HCT116 (cell line): ENCODE measurements around the gene GRIK2. TPM values are rescaled to one million over a fixed set of nuclear protein-coding genes. Genes with fewer than 3 reads are reported as not detected.

Experiments
- ATAC-seq: fragments of 200-7000 bp; cut with Tn5 transposase; 2 replicates; pipeline ENCODE4 v1.9.1; 2020; ENCODE audit warnings: mild to moderate bottlenecking, moderate library complexity
- BruUV-seq: library from RNA; stranded (reverse); fragments of 400-500 nt; replicated peaks from 2 replicates; lab custom pipeline; 2021; lab: Mats Ljungman, UMichigan
- CTCF ChIA-PET: fragments of 300-600 bp; sonication (Branson Sonifier 250); formaldehyde crosslinking; loops from one replicate; lab custom pipeline; 2021; ENCODE audit warnings: antibody characterized with exemption; lab: Charles Lee
- POLR2A ChIA-PET: fragments of 300-600, 350-600 bp; sonication (Branson Sonifier 250); formaldehyde crosslinking; loops from one replicate; lab custom pipeline; 2021; ENCODE audit warnings: antibody characterized with exemption; lab: Charles Lee
- RAD21 ChIA-PET, 2 experiments: fragments of 300-600 bp; sonication (Branson Sonifier 250); formaldehyde crosslinking; loops; one replicate each; lab custom pipeline; 2023; ENCODE audit warnings: low total read pairs in 2 of 2; ENCODE audit not compliant: uncharacterized antibody in 2 of 2, unreplicated experiment in 2 of 2, low non-redundant PET in 1 of 2; lab: Charles Lee
- DNase-seq: peaks from one replicate; pipeline ENCODE4 v3.0.0-alpha.2; 2010; ENCODE audit warnings: low read depth, low spot score
- H2AFZ ChIP-seq: fragments of 200-600 bp; shearing (Covaris generic), sonication (generic); 2 replicates; pipeline ENCODE4 v1.6.1; 2017; ENCODE audit warnings: low read depth, mixed run types, mixed read lengths, antibody characterized with exemption, low read length; ENCODE audit not compliant: poor library complexity, severe bottlenecking
- H3K27ac ChIP-seq: 2 replicates; pipeline ENCODE4 v1.5.1; 2012; ENCODE audit warnings: low read depth, low read length
- H3K27me3 ChIP-seq: fragments of 200-600 bp; sonication (generic); 2 replicates; pipeline ENCODE4 v1.6.1; 2016; ENCODE audit warnings: mixed run types, low read length, mixed read lengths; ENCODE audit not compliant: insufficient read depth
- H3K36me3 ChIP-seq, 2 experiments: fragments of 200-500 bp in 1 of 2; fragments of 200-600 bp in 1 of 2; sonication (Bioruptor generic) in 1 of 2; sonication (generic) in 1 of 2; 2 replicates each; pipeline versions ENCODE4 v1.5.1 to v1.6.1; 2014 to 2016; ENCODE audit warnings: low read length in 2 of 2, inconsistent platforms in 1 of 2, mixed read lengths in 1 of 2, mixed run types in 1 of 2; ENCODE audit not compliant: insufficient read depth in 2 of 2, control insufficient read depth in 1 of 2
- H3K4me1 ChIP-seq, 2 experiments: fragments of 200-600 bp in 1 of 2; sonication (generic) in 1 of 2; 2 replicates each; pipeline versions ENCODE4 v1.5.1 to v1.6.1; 2012 to 2017; ENCODE audit warnings: low read length in 2 of 2, inconsistent platforms in 1 of 2, mild to moderate bottlenecking in 1 of 2, mixed read lengths in 1 of 2, mixed run types in 1 of 2, moderate library complexity in 1 of 2; ENCODE audit not compliant: insufficient read depth in 2 of 2, control insufficient read depth in 1 of 2
- H3K4me2 ChIP-seq: fragments of 200-600 bp; sonication (generic); 2 replicates; pipeline ENCODE4 v1.6.1; 2017; ENCODE audit warnings: mixed run types, low read length, mixed read lengths
- H3K4me3 ChIP-seq, 2 experiments: fragments of 200-600 bp in 1 of 2; sonication (generic) in 1 of 2; replicated peaks in 1 of 2; 2 replicates each; pipeline ENCODE4 v1.5.1; 2011 to 2016; ENCODE audit warnings: low read length in 2 of 2, control low read depth in 1 of 2, low read depth in 1 of 2, mild to moderate bottlenecking in 1 of 2, mixed read lengths in 1 of 2, mixed run types in 1 of 2
- H3K79me2 ChIP-seq: fragments of 200-600 bp; sonication (generic); 2 replicates; pipeline ENCODE4 v1.6.1; 2017; ENCODE audit warnings: mild to moderate bottlenecking, mixed run types, low read length, moderate library complexity, mixed read lengths; ENCODE audit not compliant: insufficient read depth
- H3K9ac ChIP-seq: fragments of 200-600 bp; sonication (generic); 2 replicates; pipeline ENCODE4 v1.6.1; 2016; ENCODE audit warnings: low read length, mixed read lengths
- H3K9me2 ChIP-seq: fragments of 200-600 bp; sonication (generic), shearing (Covaris generic); 2 replicates; pipeline ENCODE4 v1.6.1; 2017; ENCODE audit warnings: mixed run types, mild to moderate bottlenecking, moderate library complexity; ENCODE audit not compliant: insufficient read depth
- H3K9me3 ChIP-seq, 2 experiments: fragments of 200-500 bp in 1 of 2; fragments of 200-600 bp in 1 of 2; sonication (Bioruptor generic) in 1 of 2; sonication (generic) in 1 of 2; 2 replicates each; pipeline ENCODE4 v1.6.1; 2014 to 2017; ENCODE audit warnings: low read length in 2 of 2, mixed read lengths in 2 of 2, inconsistent platforms in 1 of 2, low read depth in 1 of 2, mild to moderate bottlenecking in 1 of 2, mixed run types in 1 of 2, moderate library complexity in 1 of 2; ENCODE audit not compliant: control insufficient read depth in 1 of 2, insufficient read depth in 1 of 2
- H4K20me1 ChIP-seq: fragments of 200-600 bp; sonication (generic), shearing (Covaris generic); 2 replicates; pipeline ENCODE4 v1.6.1; 2017; ENCODE audit warnings: mixed run types, mild to moderate bottlenecking, moderate library complexity; ENCODE audit not compliant: insufficient read depth
- CBX3 ChIP-seq: IDR thresholded peaks from 2 replicates; pipeline ENCODE4 v1.6.1; 2012; ENCODE audit warnings: low read depth
- CEBPB ChIP-seq: IDR thresholded peaks from 2 replicates; pipeline ENCODE4 v1.6.1; 2012; ENCODE audit warnings: low read depth
- CTCF ChIP-seq, 3 experiments: fragments of 200-600 bp in 1 of 3; sonication (generic) in 1 of 3; IDR thresholded peaks in 2 of 3; conservative IDR thresholded peaks in 1 of 3; 2 replicates each; pipeline ENCODE4 v1.5.1; 2012 to 2017; ENCODE audit warnings: low read depth in 2 of 3, low read length in 2 of 3, antibody characterized with exemption in 1 of 3, borderline replicate concordance in 1 of 3, control low read depth in 1 of 3, mild to moderate bottlenecking in 1 of 3, mixed read lengths in 1 of 3, mixed run types in 1 of 3, moderate library complexity in 1 of 3; ENCODE audit not compliant: insufficient read depth in 1 of 3
- EGR1 ChIP-seq: IDR thresholded peaks from 2 replicates; pipeline ENCODE4 v1.6.1; 2012; ENCODE audit warnings: low read depth
- ELF1 ChIP-seq: IDR thresholded peaks from 2 replicates; pipeline ENCODE4 v1.6.1; 2012; ENCODE audit warnings: low read depth, borderline replicate concordance
- EZH2phosphoT487 ChIP-seq: fragments of 200-600 bp; IDR thresholded peaks from 2 replicates; pipeline ENCODE4 v1.6.1; 2018; ENCODE audit warnings: antibody characterized with exemption, borderline replicate concordance
- FOSL1 ChIP-seq: IDR thresholded peaks from 2 replicates; pipeline ENCODE4 v1.6.1; 2012; ENCODE audit warnings: low read depth
- JUND ChIP-seq: IDR thresholded peaks from 2 replicates; pipeline ENCODE4 v1.6.1; 2012
- POLR2A ChIP-seq: IDR thresholded peaks from 2 replicates; pipeline ENCODE4 v1.7.0; 2011; ENCODE audit warnings: borderline replicate concordance; ENCODE audit not compliant: insufficient read depth, insufficient read length; ENCODE audit errors: extremely low read depth
- POLR2AphosphoS5 ChIP-seq: IDR thresholded peaks from 2 replicates; pipeline ENCODE4 v1.6.1; 2011; ENCODE audit warnings: mild to moderate bottlenecking, low read depth, low read length, moderate library complexity
- RAD21 ChIP-seq: IDR thresholded peaks from 2 replicates; pipeline ENCODE4 v1.6.1; 2012; ENCODE audit warnings: low read depth, mild to moderate bottlenecking
- SP1 ChIP-seq: IDR thresholded peaks from 2 replicates; pipeline ENCODE4 v1.6.1; 2012; ENCODE audit warnings: low read depth
- SRF ChIP-seq: IDR thresholded peaks from 2 replicates; pipeline ENCODE4 v1.6.1; 2012; ENCODE audit warnings: low read depth
- TCF7L2 ChIP-seq: IDR thresholded peaks from 2 replicates; pipeline ENCODE4 v1.7.0; 2011; ENCODE audit warnings: borderline replicate concordance, inconsistent platforms; ENCODE audit not compliant: insufficient read depth, insufficient read length; ENCODE audit errors: extremely low read depth
- YY1 ChIP-seq: IDR thresholded peaks from 2 replicates; pipeline ENCODE4 v1.6.1; 2011; ENCODE audit warnings: low read length, low read depth, moderate library complexity, mild to moderate bottlenecking; ENCODE audit not compliant: insufficient replicate concordance; ENCODE audit errors: extremely low read depth
- ZNF274 ChIP-seq: fragments of 200-500 bp; sonication (Bioruptor generic); IDR thresholded peaks from 2 replicates; pipeline ENCODE4 v1.6.1; 2014; ENCODE audit warnings: mild to moderate bottlenecking, low read depth, low read length, inconsistent platforms
- intact Hi-C: fragments of 100-400 bp; cut with micrococcal nuclease; formaldehyde crosslinking; loops from 2 replicates; pipeline ENCODE4 v1.10.0; 2022
- total RNA-seq: library from RNA; stranded (reverse); gene quantifications from one replicate; pipeline ENCODE4 v1.2.1, GENCODE V29; 2021; ENCODE audit not compliant: unreplicated experiment
- TF ChIP-seq, protein P1 (sequence below): IDR thresholded peaks from 2 replicates; pipeline ENCODE4 v1.6.1; 2012; ENCODE audit warnings: low read depth
- TF ChIP-seq, protein P2 (sequence below): IDR thresholded peaks from 2 replicates; pipeline ENCODE4 v1.6.1; 2012

The GRIK2 gene
- total RNA-seq, 1 experiment from 2014 or later: 0.64 TPM

DNA sequence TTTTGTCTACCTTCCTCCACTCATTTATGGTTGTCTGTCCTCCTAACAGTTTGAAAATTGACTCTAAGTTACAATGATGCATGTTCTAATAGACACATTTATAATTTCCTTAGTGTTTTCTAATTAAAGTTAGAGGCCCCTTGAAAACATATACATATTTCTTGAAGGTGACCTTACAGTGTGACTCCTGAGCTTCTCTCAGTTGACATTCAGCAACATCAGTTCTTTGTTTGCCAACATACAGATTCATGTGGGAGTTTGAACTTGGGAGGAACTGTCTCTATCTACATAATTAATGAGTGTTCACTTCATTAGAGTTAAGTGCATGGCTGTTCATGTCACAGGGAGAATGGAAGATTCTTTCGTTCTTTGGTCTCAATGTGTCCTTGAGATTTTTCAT is 658.2 kb downstream of the GRIK2 start:
- Histone ChIP-seq H3K4me3 (no peak overlapping the region), H3K9me3 (no peaks in the 10 kb centered on the region), H3K36me3 (no peaks in the 10 kb centered on the region), H2AFZ (no peak overlapping the region), H3K9me2 (no peaks in the 10 kb centered on the region), H3K27me3 (no peaks in the 10 kb centered on the region), H3K79me2 (no peaks in the 10 kb centered on the region), H3K4me2 (no peak overlapping the region), H4K20me1 (no peaks in the 10 kb centered on the region), H3K4me1 (no peaks in the 10 kb centered on the region)
- no TSS peak for BruUV-seq
- no peak for ATAC-seq
- CTCF ChIA-PET: no interaction called here
- DNase-seq: no peak
- RAD21 ChIA-PET: no interaction called here
- no peak for TF ChIP-seq SRF
- TF ChIP-seq POLR2AphosphoS5: no peak
- no peak for TF ChIP-seq JUND
- TF ChIP-seq CBX3: no peak
- no peak for TF ChIP-seq EGR1
- no peak for TF ChIP-seq POLR2A
- TF ChIP-seq RAD21: no peak
- TF ChIP-seq CTCF (IDR thresholded peaks at IDR 0.05 in 2 of 3, conservative IDR thresholded peaks at IDR 0.05 in 1 of 3; ENCODE audit: borderline replicate concordance in 1 of 3, insufficient read depth in 1 of 3, low read depth in 2 of 3, low read length in 2 of 3): no peak
- TF ChIP-seq, protein P1, sequence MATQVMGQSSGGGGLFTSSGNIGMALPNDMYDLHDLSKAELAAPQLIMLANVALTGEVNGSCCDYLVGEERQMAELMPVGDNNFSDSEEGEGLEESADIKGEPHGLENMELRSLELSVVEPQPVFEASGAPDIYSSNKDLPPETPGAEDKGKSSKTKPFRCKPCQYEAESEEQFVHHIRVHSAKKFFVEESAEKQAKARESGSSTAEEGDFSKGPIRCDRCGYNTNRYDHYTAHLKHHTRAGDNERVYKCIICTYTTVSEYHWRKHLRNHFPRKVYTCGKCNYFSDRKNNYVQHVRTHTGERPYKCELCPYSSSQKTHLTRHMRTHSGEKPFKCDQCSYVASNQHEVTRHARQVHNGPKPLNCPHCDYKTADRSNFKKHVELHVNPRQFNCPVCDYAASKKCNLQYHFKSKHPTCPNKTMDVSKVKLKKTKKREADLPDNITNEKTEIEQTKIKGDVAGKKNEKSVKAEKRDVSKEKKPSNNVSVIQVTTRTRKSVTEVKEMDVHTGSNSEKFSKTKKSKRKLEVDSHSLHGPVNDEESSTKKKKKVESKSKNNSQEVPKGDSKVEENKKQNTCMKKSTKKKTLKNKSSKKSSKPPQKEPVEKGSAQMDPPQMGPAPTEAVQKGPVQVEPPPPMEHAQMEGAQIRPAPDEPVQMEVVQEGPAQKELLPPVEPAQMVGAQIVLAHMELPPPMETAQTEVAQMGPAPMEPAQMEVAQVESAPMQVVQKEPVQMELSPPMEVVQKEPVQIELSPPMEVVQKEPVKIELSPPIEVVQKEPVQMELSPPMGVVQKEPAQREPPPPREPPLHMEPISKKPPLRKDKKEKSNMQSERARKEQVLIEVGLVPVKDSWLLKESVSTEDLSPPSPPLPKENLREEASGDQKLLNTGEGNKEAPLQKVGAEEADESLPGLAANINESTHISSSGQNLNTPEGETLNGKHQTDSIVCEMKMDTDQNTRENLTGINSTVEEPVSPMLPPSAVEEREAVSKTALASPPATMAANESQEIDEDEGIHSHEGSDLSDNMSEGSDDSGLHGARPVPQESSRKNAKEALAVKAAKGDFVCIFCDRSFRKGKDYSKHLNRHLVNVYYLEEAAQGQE: no peak
- TF ChIP-seq ZNF274: no peak
- no peak for TF ChIP-seq TCF7L2
- no peak for TF ChIP-seq YY1
- no peak for TF ChIP-seq EZH2phosphoT487
- no peak for TF ChIP-seq CEBPB
- TF ChIP-seq ELF1: no peak
- TF ChIP-seq FOSL1: no peak
- no peak for TF ChIP-seq SP1
- TF ChIP-seq, protein P2, sequence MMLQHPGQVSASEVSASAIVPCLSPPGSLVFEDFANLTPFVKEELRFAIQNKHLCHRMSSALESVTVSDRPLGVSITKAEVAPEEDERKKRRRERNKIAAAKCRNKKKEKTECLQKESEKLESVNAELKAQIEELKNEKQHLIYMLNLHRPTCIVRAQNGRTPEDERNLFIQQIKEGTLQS: no peak
- TF ChIP-seq, all 23 proteins: peak for 0
- no peak overlapping the region for H3K9ac ChIP-seq
- H3K27ac ChIP-seq: no peak overlapping the region
- intact Hi-C loops: no loop called here
- POLR2A ChIA-PET: no interaction called here
